ENCODE data around the gene STK38. TPM values are rescaled to one million over a fixed set of nuclear protein-coding genes. Genes with fewer than 3 reads are reported as not detected.

The STK38 gene
- total RNA-seq, 3 donors from 2014 or later = 67.3 to 80.7 (median 69.9) TPM

GRCh38 chr6:36571122-36572043 is 24.1 kb upstream of the STK38 start:
- no peak for TF ChIP-seq CTCF (IDR thresholded peaks at IDR 0.05)
- ATAC-seq = no peak
- Histone ChIP-seq H3K4me3 (no peak overlapping the region), H3K36me3 (ENCODE audit: low read depth) (no peaks in the 10 kb centered on the region), H3K9me3 (peaks cover 3% of the 10 kb centered on the region), H3K4me1 (ENCODE audit: low read depth) (no peaks in the 10 kb centered on the region)
- intact Hi-C loops (cut with DNase I, micrococcal nuclease) = no loop called here
- no peak for DNase-seq

- intact Hi-C loops (cut with DNase I, micrococcal nuclease) = no loop called here
- Histone ChIP-seq H3K4me1 (ENCODE audit: low read depth) (no peaks in the 10 kb centered on the region), H3K9me3 (peaks cover 3% of the 10 kb centered on the region), H3K4me3 (no peak overlapping the region), H3K36me3 (ENCODE audit: low read depth) (no peaks in the 10 kb centered on the region)
- DNase-seq = no peak
- no peak for ATAC-seq
- TF ChIP-seq CTCF (IDR thresholded peaks at IDR 0.05) = no peak
These were observed 23.0 kb upstream of the STK38 start for GRCh38 chr6:36570264-36570663.

- DNase-seq (no peak), ATAC-seq (no peak)
- Histone ChIP-seq H3K36me3 (ENCODE audit: low read depth) (no peaks in the 10 kb centered on the region), H3K4me1 (ENCODE audit: low read depth) (no peaks in the 10 kb centered on the region), H3K4me3 (no peak overlapping the region), H3K9me3 (no peaks in the 10 kb centered on the region)
- intact Hi-C loops (cut with DNase I, micrococcal nuclease) = no loop called here
- TF ChIP-seq CTCF (IDR thresholded peaks at IDR 0.05) = no peak
These were observed 19.2 kb upstream of the STK38 start for GRCh38 chr6:36566418-36566905.

GRCh38 chr6:36563928-36564284 is 16.6 kb upstream of the STK38 start:
- DNase-seq (no peak), ATAC-seq (no peak)
- TF ChIP-seq CTCF (IDR thresholded peaks at IDR 0.05) = no peak
- intact Hi-C loops (cut with DNase I, micrococcal nuclease) = no loop called here
- Histone ChIP-seq H3K4me1 (ENCODE audit: low read depth) (no peaks in the 10 kb centered on the region), H3K36me3 (ENCODE audit: low read depth) (no peaks in the 10 kb centered on the region), H3K9me3 (no peaks in the 10 kb centered on the region), H3K4me3 (no peak overlapping the region)

GRCh38 chr6:36563237-36563927 is 16.1 kb upstream of the STK38 start:
- intact Hi-C loops (cut with DNase I, micrococcal nuclease) = no loop called here
- DNase-seq = no peak

More at GRCh38 chr6:36563237-36563927, 16.1 kb upstream of the STK38 start:
- no peak for TF ChIP-seq CTCF (IDR thresholded peaks at IDR 0.05)
- H3K36me3 ChIP-seq (ENCODE audit: low read depth) = no peaks in the 10 kb centered on the region
- no peak for ATAC-seq
- no peaks in the 10 kb centered on the region for H3K9me3 ChIP-seq
- no peak overlapping the region for H3K4me3 ChIP-seq
- H3K4me1 ChIP-seq (ENCODE audit: low read depth) = no peaks in the 10 kb centered on the region

Data from mucosa of descending colon (tissue), 3 donors.